ENCODE measurements around the gene NFIB. TPM values are rescaled to one million over a fixed set of nuclear protein-coding genes. Genes with fewer than 3 reads are reported as not detected.

Gene NFIB
- total and polyA plus RNA-seq, 2 of the 8 experiments (the other 6 are each of a cell fraction or from before 2014, with no cell fraction given) = 2.6 to 13.1 TPM

DNA sequence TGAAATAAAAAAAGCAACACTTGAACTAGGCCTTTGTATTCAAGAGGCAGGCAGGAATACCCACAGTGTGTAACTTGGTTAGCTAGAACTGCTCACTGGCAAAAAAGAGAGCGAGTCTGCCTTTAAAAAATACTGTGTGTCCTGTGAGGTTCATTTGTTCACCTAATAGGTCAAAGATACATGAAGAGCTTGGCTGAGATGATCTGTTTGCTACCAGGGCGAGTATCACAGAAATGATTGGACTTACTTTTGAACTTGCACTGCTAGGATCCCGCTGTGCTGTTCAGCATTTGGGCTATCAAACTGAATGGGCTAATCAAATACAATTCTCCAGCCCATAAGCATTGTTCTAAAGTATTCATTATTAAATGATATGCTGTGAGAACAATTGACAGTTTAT lies 229.1 kb downstream of the NFIB start:
- Histone ChIP-seq H3K4me3 (ENCODE audit: extremely low read depth in 1 of 4, insufficient read depth in 2 of 4, low read depth in 3 of 4, low read length in 4 of 4) (no peak overlapping the region), H3K27me3 (replicated peaks in 1 of 4; ENCODE audit: control insufficient read depth in 3 of 4, extremely low read depth in 1 of 4, insufficient read depth in 3 of 4, low read length in 3 of 4) (no peaks in the 10 kb centered on the region), H4K91ac (replicated peaks; ENCODE audit: insufficient read length, low read length) (no peak overlapping the region), H2BK15ac (ENCODE audit: low read length) (no peak overlapping the region), H3K23me2 (ENCODE audit: low read depth, low read length) (no peaks in the 10 kb centered on the region), H3K9me3 (ENCODE audit: insufficient read depth in 2 of 2, low read depth in 1 of 2, low read length in 1 of 2) (no peaks in the 10 kb centered on the region), H3K27ac (ENCODE audit: low read depth, low read length) (no peak overlapping the region), H4K20me1 (replicated peaks in 1 of 2; ENCODE audit: control insufficient read depth in 1 of 2, insufficient read depth in 2 of 2, low read length in 2 of 2) (no peaks in the 10 kb centered on the region), H2BK120ac (replicated peaks; ENCODE audit: low read depth, low read length) (no peak overlapping the region), H3K14ac (ENCODE audit: insufficient read length) (no peak overlapping the region), H3K23ac (ENCODE audit: insufficient read length) (no peak overlapping the region), H4K5ac (ENCODE audit: insufficient read length, low read depth, low read length) (no peak overlapping the region), H2AFZ (ENCODE audit: low read length) (no peak overlapping the region), H3K18ac (ENCODE audit: extremely low read depth, low read length) (no peak overlapping the region), H3K36me3 (ENCODE audit: control insufficient read depth in 2 of 4, insufficient read depth in 4 of 4, low read length in 3 of 4) (no peaks in the 10 kb centered on the region), H2BK20ac (ENCODE audit: low read length) (no peak overlapping the region), H2AK5ac (ENCODE audit: low read depth, low read length) (no peak overlapping the region), H3K4ac (replicated peaks; ENCODE audit: insufficient read length, low read depth, low read length) (no peak overlapping the region), H3K79me1 (ENCODE audit: low read depth, low read length) (no peaks in the 10 kb centered on the region), H2BK12ac (ENCODE audit: low read depth, low read length) (no peak overlapping the region), H4K8ac (ENCODE audit: extremely low read depth, insufficient read depth, low read length) (no peak overlapping the region), H2BK5ac (ENCODE audit: low read depth, low read length) (no peak overlapping the region), H3K4me2 (ENCODE audit: insufficient read depth in 1 of 2, low read depth in 2 of 2, low read length in 2 of 2) (no peak overlapping the region), H3K4me1 (replicated peaks in 1 of 4; ENCODE audit: control insufficient read depth in 3 of 4, insufficient read depth in 4 of 4, low read length in 3 of 4) (peaks cover 0 to 3% (median 1%) of the 10 kb centered on the region in 4 experiments; a peak in 2 of 7 replicates), H3K56ac (replicated peaks; ENCODE audit: insufficient read length, low read depth, low read length) (no peak overlapping the region), H3K79me2 (ENCODE audit: control insufficient read depth in 1 of 2, insufficient read depth in 2 of 2, low read length in 2 of 2) (no peaks in the 10 kb centered on the region), H3K9ac (replicated peaks in 1 of 4; ENCODE audit: extremely low read depth in 1 of 4, low read depth in 3 of 4, low read length in 3 of 4) (no peak overlapping the region)
- ChIA-PET CTCF (ENCODE audit: partially characterized antibody) (interaction anchor here (1.0 to 1.9 kb wide), 2 partner anchors 21 to 227 kb away, joined by 3 to 7 read pairs; no protein-coding TSS in a partner anchor), POLR2A (ENCODE audit: partially characterized antibody) (no interaction called here)
- DNase-seq (ENCODE audit: low read depth in 1 of 2, low spot score in 2 of 2) = no peak
- FAIRE-seq = no peak
- no peak for TF ChIP-seq RNF2 (IDR thresholded peaks at IDR 0.05; ENCODE audit: borderline replicate concordance, low read depth, low read length, missing control alignments, poor library complexity, severe bottlenecking)
- WGBS, 2 experiments (ENCODE audit: extremely low coverage in 1 of 2, insufficient coverage in 1 of 2, insufficient read length in 1 of 2, insufficient replicate concordance in 2 of 2, low coverage in 1 of 2, low lambda C conversion rate in 2 of 2, missing lambda C conversion rate in 1 of 2) = 91% methylated on average over 3 of the region's 3 CpGs; no CpG with 5 or more reads in 1 of the 2 experiments
